Endothelial cell of umbilical vein (primary cell): ENCODE data around the gene ITPR1.

ENCODE experiments used
- EZH2 ChIP-seq: IDR thresholded peaks from 2 replicates; pipeline ENCODE4 v1.6.1; 2012; ENCODE audit warnings: borderline replicate concordance, low read depth, mild to moderate bottlenecking, moderate library complexity, low read length, inconsistent platforms; ENCODE audit not compliant: severe bottlenecking
- POLR2A ChIP-seq: IDR thresholded peaks from 2 replicates; pipeline ENCODE4 v1.6.1; 2012; ENCODE audit warnings: low read depth, mild to moderate bottlenecking, control low read depth, low read length

- TF ChIP-seq POLR2A (no peak), EZH2 (no peak)
Measured at GRCh38 chr3:4711680-4711992, 218.5 kb downstream of the ITPR1 start.
